ENCODE results near the gene NUDT3.
"Not testable (repeated sequence)": the region's sequence is repeated elsewhere in the genome, so short reads cannot be mapped to it uniquely, and the experiment has no call there.

Gene NUDT3

DNA sequence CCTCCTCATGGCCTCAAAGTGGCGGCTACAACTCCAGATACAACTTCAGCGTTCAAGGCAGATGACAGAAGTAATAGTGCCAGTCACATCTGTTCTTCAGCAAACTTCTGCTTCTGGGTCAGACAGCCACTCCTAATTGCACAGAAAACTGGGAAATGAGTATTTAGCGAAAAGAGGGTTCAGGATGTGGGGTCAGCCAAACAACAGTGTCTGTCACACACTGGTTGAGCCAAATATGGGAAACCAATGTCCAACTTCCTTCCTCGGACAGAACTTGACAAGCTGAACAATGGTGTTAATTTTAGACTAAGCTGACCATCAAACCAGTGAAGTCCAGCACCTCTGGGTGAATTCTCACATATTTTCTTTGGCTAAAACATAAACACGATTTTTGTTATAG, 22.1 kb downstream of the NUDT3 start:
- DNase-seq (ENCODE audit: low read depth in 2 of 2): no peak

DNA sequence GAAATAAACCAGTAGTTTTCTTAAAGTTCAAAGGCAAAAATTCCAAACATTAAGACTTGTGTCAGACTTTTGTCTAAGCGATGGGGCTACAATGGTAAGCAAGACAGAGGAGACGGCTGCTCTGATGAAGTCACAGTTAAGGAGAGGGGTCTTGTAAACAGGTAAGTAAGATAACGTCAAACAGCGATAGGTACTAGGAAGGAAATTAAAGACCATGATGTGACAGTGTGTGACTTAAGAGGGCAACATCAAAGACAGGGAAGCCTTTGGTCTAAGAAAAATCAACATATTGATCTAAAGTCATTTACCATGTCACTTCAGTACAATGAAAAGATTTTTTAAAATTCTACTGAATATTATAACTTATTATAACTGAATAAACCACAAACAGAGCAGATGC, 23.1 kb downstream of the NUDT3 start:
- DNase-seq (ENCODE audit: low read depth in 2 of 2): no peak

DNA sequence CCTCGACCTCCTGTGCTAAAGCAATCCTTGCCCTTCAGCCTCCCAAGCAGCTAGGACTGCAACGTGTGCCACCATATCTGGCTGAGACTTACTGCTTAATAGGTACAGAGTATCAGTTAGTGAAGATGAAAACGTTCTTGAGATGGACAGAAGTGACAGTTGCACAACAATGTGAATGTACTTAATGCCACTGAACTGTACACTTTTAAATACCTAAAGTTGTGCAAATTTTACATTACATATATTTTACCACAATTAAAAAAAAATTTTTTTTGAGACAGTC, 25.9 kb downstream of the NUDT3 start:
- no peak for DNase-seq (ENCODE audit: low read depth in 2 of 2)

DNA sequence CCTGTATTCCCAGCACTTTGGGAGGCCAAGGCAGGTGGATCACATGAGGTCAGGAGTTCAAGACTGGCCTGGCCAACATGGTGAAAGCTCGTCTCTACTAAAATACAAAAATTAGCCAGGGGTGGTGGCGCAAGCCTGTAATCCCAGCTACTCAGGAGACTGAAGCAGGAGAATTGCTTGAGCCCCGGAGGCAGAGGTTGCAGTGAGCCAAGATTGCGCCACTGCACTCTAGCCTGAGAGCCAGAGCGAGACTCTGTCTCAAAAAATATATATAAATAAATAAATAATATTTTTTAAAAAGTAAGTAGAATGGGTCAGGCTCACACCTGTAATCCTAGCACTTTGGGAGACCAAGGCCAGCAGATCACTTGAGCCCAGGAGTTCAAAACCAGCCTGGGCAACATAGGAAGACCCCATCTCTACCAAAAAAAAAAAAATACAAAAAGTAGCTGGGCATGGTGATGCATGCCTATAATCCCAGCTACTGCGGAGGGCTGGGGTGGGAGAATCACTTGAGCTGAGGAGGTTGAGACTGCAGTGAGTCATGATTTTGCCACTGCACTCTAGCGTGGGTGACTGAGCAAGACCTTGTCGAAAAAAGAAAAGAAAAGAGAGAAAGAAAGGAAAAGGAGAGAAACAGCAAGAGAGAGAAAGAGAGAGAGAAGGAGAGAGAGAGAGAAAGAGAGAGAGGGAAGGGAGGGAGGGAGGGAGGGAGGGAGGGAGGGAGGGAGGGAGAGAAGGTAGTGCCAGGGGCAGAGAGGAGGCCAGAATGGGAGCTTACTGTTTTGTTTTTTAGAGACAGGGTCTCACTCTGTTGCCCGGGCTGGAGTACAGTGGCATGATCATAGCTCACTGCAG, 26.5 kb downstream of the NUDT3 start:
- not testable (repeated sequence) for DNase-seq (ENCODE audit: low read depth in 2 of 2)

DNA sequence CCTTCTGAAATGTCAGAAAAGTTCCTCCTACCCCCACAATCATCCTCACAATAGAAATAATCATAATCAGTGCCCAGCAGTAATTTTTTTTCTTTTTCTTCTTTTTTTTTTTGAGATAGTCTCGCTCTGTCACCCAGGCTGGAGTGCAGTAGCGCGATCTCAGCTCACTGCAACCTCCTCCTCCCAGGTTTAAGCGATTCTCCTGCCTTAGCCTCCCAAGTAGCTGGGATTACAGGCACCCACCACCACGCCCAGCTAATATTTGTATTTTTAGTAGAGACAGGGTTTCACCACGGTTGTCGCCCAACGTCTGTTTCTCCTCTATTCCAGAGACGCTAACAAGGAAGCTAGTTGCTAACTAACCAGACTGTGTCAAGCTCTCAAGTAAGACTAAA, 28.8 kb downstream of the NUDT3 start:
- not testable (repeated sequence) for DNase-seq (ENCODE audit: low read depth in 2 of 2)

DNA sequence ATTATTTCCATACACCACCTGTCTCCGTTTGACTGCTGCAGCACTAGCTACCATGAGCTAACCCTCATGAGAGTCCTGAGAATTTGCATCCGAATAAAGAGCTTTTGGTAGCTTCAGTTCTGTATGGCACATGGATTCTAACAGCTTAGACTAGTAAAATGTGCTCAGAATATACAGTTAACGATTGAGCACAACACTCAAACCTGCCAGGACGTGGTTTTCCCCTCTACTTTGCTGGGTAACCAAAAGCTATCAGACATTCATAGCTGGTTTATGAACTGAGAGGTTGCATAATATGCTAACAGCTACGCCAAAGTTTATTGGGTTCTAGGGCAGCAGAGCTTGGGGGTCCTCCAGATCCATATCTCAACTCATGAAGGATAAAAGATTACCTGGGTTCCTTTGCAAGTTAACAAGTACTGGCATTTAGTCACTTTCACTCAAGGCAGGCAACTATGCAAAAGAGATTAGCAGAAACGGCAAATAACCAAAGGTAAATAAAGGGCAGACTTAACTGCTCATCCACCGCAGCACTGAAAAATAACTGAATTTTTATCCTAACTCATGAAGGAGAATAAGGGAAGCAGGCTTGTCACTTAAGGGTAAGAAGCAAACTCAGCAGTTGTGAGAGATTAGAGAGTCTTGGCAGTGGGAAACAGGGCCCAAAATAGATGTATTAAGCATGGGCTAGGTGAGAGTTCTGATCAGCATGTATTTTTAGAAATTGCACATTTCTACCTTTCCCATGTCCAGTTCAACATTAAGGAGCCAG, 29.4 kb downstream of the NUDT3 start:
- no peak for DNase-seq (ENCODE audit: low read depth in 2 of 2)

DNA sequence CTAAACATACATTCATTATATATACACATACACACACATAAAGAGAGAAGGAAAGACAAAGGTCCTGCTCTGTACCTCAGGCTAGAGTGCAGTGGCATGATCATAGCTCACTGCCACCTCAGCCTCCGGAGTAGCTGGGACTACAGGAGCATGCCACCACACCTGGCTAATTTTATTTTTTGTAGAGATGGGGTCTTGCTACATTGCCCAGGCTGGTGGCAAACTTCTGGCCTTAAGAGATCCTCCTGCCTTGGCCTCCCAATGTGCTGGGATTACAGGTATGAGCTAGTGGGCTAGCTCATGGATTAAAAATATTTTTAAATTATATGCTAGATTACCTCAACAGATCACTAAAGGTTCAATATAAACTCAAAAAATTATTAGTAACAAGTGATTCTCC, 30.3 kb downstream of the NUDT3 start:
- no peak for DNase-seq (ENCODE audit: low read depth in 2 of 2)

DNA sequence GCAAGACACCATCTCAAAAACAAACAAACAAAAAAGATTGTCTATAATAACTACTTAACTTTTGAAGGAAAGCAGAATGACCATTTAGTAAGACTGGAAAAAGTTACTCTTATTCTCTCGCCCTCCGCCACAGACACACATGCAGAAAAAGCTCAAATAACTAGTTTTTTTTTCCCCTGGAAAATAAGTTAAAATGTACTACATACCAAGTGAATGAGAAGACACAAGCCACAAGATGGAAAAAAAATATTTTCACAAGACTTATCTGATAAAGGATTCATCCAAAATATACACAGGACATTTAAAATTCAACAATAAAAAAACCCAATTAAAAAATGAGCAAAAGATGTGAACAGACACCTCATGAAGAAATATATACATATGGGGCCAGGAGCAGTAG, 31.9 kb downstream of the NUDT3 start:
- no peak for DNase-seq (ENCODE audit: low read depth in 2 of 2)

DNA sequence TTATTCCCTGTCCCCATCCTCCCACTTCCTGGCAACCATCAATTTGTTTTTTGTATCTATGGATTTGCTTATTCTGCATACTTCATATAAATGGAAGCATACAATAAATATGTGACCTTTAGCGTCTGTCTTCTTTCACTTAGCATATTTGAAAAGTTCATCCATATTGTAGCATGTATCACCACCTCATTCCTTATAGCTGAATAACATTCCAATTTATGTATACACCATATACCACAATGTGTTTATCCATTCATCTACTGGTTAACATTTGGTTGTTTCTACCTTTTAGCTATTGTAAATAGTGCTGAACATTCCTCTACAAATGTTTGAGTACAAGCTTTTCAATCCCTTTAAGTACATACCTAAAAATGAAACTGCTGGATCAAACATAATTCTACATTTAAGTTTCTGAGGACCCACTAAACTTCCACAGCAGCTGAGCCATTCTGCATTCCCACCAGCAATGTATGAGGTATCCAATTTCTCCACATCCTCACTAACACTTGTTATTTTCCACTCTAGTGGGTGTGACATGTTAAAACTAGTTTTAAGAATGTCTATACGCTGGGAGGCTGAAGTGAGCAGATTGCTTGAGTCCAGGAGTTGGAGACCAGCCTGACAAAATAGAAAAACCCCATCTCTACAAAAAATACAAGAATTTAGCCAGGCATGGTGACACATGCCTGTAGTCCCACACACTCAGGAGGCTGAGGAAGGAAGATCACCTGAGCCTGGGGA, 32.9 kb downstream of the NUDT3 start:
- DNase-seq (ENCODE audit: low read depth in 2 of 2): no peak

DNA sequence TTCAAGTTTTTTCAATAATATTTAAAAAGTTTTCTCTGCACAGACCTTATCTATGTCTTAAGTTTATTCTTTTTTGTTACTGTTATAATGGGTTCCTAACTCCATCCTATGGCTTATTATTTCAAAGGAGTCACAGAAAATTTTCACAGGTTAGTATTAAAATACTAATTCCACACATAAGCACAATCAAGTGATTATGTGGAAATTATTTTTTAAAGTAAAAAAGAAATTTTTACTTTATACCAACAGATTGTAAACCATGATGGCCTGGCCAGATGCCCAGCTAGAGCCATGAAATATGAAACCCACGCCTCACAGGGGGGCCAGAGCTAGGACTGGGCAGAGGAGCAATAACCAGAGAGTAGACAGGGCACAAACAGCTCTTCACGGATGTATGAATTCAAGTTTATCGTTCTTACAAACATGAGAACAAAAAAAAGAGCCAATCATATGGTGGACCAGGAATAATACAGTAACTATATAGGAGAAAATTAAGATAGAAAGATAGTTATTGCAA, 34.0 kb downstream of the NUDT3 start:
- DNase-seq (ENCODE audit: low read depth in 2 of 2): no peak

DNA sequence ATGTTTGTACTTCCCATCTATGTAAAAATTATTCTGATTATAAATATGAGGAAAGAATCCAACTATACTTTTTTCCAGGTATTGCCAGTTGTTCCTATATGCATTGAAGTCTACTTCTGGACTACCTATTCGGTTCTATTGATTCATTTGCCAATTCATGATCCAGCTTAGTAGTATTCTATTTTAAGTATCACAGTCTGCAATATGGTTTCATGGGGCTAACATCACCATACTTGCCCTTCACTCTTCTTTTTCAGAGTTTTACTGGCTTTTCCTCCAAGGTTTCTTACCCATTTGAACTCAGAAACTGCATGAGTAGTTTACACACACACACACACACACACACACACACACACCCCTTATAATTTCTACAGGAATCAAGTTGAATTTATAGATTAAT, 34.5 kb downstream of the NUDT3 start:
- no peak for DNase-seq (ENCODE audit: low read depth in 2 of 2)

DNA sequence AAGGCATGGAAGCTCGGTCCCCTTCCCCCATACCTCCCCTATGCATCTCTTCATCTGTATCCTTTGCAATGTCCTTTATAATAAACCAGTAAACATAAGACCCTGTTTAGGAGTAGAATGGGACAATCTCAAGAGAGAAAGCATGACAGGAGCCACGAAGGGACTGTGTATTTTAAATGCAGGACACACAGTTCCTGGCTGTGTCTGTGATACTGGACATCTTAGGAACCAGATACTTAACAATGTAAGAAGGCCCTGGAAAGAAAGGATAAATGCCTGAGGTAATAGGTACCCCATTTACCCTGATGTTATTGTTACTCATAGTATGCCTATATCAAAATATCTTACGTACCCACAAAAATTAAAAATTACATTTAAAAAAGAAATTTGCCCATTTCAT, 36.6 kb downstream of the NUDT3 start:
- DNase-seq (ENCODE audit: low read depth in 2 of 2): no peak

DNA sequence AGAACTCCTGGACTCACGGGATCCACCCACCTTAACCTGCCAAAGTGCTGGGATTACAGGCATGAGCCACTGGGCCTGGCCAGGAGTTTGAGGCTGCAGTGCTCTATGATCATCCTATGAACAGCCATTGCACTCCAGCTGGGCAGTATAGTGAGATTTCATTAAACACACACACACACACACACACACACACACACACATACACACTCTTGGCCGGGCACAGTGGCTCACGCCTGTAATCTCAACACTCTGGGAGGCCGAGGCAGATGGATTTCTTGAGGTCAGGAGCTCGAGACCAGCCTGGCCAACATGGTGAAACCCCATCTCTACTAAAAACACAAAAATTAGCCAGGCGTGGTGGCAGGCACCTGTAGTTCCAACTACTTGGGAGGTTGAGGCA, 38.2 kb downstream of the NUDT3 start:
- DNase-seq (ENCODE audit: low read depth in 2 of 2): not testable (repeated sequence)

DNA sequence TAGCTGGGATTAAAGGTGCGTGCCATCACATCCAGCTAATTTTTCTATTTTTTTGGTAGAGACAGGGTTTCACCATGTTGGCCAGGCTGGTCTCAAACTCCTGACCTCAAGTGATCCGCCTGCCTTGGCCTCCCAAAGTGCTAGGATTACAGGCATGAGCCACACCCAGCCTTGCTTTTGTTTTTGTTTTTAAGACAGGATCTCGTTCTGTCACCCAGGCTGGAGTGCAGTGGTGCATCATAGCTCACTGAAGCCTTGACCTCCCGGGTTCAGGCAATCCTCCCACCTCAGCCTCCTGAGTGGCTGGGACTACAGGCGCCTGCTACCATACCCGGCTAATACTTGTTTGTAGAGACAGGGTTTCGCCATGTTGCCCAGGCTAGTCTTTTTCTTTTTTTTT, 38.9 kb downstream of the NUDT3 start:
- DNase-seq (ENCODE audit: low read depth in 2 of 2): not testable (repeated sequence)

DNA sequence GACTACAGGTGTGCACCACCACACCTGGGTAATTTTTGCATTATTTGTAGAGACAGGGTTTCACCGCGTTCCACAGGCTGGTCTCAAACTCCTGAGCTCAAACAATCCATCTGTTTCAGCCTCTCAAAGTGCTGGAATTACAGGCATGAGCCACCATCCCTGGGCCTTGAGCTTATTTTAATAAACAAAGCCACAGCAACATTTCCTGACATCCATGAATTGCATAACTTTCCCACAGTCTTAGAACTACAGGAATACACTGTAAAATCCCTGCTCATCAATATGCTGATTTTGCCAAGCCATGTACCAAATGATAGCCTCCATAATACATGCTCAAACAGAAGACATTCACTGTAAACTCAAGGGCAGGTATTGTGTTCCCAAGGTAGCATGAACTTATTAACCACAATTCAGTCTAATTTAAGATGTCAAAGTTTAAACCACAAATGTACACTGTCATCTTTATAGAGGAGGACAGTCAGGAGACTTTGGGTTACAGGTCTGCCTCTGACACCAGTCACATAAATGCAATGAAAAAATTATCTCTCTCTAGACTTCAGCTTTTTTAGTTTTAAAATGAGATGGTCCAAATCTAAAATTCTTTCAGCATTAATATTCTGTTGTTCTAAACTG, 40.0 kb downstream of the NUDT3 start:
- DNase-seq (ENCODE audit: low read depth in 2 of 2): no peak

DNA sequence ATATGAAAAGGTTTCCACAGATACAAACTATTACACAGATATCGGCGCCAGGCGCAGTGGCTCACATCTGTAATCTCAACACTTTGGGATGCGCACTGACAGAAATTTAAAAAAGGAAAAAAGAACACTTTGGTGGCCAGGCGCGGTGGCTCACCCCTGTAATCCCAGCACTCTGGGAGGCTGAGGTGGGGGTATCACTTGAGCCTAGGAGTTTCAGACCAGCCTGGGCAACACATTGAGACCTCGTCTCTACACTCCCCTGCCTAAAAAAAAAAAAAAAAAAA, 41.6 kb downstream of the NUDT3 start:
- DNase-seq (ENCODE audit: low read depth in 2 of 2): no peak

DNA sequence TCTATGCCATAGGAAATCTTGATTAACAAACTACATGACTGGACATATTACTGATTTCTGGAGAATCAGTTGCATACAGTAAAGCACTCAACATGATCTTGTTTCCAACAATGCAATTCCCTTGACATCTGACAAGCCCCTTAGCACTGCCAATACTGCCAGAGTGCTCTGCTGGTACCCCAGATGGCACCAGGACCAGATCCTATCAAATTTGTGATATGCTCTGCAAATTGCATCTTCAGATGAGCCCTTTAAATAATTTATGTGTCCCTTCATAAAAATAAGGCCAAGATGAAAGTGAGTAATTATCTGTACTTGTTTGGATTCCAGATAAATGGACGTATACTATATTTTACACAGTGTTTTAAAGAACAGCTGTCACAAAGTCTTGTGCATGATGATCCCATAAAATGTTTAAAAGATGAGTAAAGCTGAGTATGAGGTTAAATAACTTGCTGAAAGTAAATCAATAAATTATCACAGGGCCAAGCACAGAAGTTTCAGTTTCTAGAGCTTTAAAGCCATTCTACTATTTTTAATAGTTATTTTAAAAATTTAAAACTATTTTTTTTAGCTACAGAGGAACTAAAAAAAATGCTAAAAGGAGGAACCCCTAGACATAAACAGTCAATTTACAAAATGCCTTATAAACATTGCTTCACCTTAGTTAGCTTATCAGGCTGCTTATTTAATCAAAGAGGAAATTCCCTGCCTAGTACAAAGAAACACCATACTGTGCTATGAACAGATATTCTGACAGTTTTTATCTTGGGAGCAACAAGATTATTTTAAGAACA, 42.1 kb downstream of the NUDT3 start:
- DNase-seq (ENCODE audit: low read depth in 2 of 2): no peak

DNA sequence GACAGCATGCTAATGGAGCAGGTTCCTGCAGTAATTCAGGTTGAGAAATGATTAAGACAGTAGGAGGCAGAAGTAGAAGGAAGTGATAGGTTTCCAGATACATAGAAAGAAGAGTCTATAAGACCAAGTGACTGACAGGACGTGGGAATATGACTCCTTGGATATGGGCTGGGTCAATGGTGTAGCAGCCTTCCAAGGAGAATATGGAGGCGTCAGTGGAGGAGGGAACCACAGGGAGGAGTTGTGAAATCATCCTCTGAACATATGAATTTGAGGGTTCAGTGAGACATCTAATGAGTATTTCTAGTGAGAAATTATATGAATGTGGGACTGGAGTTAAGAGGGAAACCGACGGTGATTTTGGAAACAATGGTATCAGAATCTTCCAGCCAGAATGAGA, 43.3 kb downstream of the NUDT3 start:
- DNase-seq (ENCODE audit: low read depth in 2 of 2): no peak

DNA sequence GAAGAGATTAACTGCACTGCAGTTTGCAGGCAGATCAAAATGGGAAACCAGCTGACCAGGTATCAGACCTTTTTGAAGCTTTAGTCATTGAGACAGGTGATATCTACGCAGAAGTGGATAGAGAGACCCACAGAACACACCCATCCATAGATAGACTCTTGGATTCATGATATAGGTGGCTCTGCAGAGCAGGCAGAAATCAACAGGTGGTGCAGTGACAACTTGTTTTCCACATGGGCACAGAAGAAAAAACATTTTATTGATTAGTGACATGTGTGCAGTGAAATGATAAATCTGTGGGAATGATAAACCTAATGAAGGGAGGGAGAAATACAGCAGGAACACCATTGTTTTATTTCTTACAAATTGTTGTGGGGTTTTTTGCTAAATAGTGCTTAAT, 45.2 kb downstream of the NUDT3 start:
- no peak for DNase-seq (ENCODE audit: low read depth in 2 of 2)

DNA sequence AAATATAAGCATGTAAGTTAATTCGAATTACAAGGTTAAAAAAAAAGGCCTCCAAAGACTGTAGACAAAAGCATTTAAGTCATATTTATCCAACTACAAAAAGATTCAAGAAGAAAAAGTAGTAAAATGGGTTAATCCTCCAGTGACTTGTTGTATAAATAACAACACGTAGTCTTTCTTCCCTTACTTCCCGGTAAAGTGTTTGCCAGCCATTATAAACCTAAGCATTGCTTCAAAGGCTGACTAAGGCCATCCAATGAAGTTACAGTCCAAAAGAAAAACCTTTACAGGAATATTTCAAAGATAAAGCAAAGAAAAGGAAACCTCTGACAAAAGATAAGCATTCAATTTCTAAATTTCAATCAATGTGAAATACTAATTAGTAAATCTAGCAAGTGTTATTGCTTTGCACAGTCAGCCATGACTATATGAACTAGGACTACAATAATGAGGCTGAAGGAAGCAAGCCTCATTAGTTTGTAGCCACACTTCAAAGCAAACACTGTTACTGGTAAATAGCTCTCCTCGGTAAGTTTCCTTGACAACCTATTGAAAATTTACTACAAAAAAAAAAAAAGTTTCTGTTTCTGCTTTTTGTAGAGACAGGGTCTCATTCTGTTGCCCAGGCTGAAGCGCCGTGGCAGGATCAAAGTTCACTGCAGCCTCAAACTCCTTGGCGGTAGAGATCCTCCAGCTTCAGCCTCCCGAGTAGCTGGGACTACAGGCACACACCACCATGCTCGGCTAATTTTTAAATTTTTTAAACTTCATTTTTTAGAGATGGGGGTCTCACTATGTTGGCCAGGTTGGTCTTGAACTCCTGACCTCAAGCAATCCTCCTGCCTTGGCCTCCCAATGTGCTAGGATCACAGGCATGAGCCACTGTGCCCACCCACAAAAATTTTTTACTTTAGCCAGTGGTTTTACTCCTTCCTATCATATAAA, 46.0 kb downstream of the NUDT3 start:
- no peak for DNase-seq (ENCODE audit: low read depth in 2 of 2)

Data from stimulated activated CD8-positive, alpha-beta memory T cell treated with anti-CD3 and anti-CD28 coated beads, Interleukin-2, amount 100 ng/mL, for 1 hour (primary cell).